ENCODE results near the gene MRFAP1L1. TPM values are rescaled to one million over a fixed set of nuclear protein-coding genes. Genes with fewer than 3 reads are reported as not detected.

The MRFAP1L1 gene
- total and polyA plus RNA-seq, 2 donors (not counting 1 experiment from before 2014, with no cell fraction given), result 12.5 to 57.2 TPM

DNA sequence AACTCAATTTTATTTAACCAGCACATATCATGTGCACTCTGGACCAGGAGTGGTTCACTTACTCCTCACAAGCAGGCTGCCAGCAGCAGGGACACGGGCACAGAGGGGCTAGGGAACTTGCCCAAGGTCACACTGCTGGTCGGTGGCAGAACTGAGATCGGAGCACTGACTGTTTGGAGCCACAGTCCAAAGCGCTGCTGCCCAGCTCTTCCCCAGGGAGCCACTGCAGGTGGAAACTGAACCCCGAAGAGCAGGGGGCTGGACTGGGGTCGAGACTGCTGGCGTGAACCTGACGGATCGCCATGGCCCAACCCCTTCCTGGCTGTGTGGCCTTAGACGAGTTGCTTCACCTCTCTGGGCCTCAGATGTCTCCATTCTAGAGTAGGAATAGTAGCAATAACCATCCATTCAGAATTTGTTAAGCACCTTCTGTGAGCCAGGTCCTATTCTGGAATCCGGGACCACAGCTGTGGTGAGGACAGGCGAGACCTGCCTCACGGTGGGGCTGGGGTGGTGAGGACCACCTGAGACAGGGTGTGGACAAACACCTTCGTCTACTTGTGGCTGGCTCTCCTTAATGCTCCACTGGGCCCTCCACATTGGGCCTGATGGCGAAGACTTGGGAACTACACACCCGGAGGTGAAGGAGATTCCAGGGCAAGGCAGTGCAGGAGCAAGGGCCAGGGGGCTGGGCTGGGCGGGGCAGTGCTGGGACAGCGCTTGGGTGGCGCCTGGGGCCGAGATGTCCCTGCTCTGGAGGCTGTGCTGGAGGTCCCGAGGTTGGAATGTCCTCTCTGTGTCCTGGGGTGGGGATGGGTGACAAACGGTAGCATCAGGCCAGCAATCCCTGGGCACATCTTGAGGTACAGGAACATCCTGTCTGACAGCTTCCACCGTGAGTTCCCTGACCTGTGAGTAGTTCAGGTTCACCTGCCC is 40.9 kb upstream of the MRFAP1L1 start:
- Histone ChIP-seq H4K20me1 (ENCODE audit: control insufficient read depth, insufficient read depth, low read length, poor library complexity, severe bottlenecking) (no peaks in the 10 kb centered on the region), H2AFZ (ENCODE audit: insufficient read depth, low read depth, low read length, poor library complexity, severe bottlenecking) (no peak overlapping the region), H3K27ac (ENCODE audit: low read length in 2 of 2) (no peak overlapping the region), H3K79me2 (ENCODE audit: control insufficient read depth, insufficient read depth, low read length) (no peaks in the 10 kb centered on the region), H3K9me3 (ENCODE audit: control extremely low read depth in 1 of 3, control insufficient read depth in 2 of 3, insufficient read depth in 1 of 3, low read length in 2 of 3) (no peaks in the 10 kb centered on the region), H3K27me3 (replicated peaks in 1 of 4; ENCODE audit: control extremely low read depth in 1 of 4, control insufficient read depth in 3 of 4, insufficient read depth in 4 of 4, low read length in 3 of 4) (no peaks in the 10 kb centered on the region), H3K4me1 (ENCODE audit: control insufficient read depth in 2 of 2, insufficient read depth in 2 of 2, low read length in 2 of 2) (no peaks in the 10 kb centered on the region), H3K36me3 (replicated peaks in 1 of 2; ENCODE audit: control extremely low read depth in 1 of 2, control insufficient read depth in 1 of 2, extremely low read depth in 1 of 2, insufficient read depth in 2 of 2, low read length in 1 of 2) (no peaks in the 10 kb centered on the region), H3K9ac (ENCODE audit: low read length) (no peak overlapping the region), H3K4me2 (replicated peaks; ENCODE audit: low read depth, low read length, poor library complexity, severe bottlenecking) (no peak overlapping the region), H3K4me3 (ENCODE audit: control extremely low read depth in 1 of 5, extremely low read depth in 1 of 5, insufficient read depth in 1 of 5, low read depth in 2 of 5, low read length in 4 of 5) (no peak overlapping the region)
- Mint-ChIP-seq H3K27ac (no peak overlapping the region), H3K9me3 (ENCODE audit: insufficient read depth) (no peaks in the 10 kb centered on the region), H3K4me1 (no peaks in the 10 kb centered on the region), H3K27me3 (peaks cover 6% of the 10 kb centered on the region), H3K4me3 (no peak overlapping the region)
- no peak for ATAC-seq (ENCODE audit: low read depth)
- CTCF ChIA-PET, result no interaction called here
- intact Hi-C loops (cut with micrococcal nuclease), result no loop called here
- TF ChIP-seq EZH2 (IDR thresholded peaks at IDR 0.05; ENCODE audit: borderline replicate concordance, insufficient read depth, low read depth, low read length, poor library complexity, severe bottlenecking), result no peak
- TF ChIP-seq, protein P1, sequence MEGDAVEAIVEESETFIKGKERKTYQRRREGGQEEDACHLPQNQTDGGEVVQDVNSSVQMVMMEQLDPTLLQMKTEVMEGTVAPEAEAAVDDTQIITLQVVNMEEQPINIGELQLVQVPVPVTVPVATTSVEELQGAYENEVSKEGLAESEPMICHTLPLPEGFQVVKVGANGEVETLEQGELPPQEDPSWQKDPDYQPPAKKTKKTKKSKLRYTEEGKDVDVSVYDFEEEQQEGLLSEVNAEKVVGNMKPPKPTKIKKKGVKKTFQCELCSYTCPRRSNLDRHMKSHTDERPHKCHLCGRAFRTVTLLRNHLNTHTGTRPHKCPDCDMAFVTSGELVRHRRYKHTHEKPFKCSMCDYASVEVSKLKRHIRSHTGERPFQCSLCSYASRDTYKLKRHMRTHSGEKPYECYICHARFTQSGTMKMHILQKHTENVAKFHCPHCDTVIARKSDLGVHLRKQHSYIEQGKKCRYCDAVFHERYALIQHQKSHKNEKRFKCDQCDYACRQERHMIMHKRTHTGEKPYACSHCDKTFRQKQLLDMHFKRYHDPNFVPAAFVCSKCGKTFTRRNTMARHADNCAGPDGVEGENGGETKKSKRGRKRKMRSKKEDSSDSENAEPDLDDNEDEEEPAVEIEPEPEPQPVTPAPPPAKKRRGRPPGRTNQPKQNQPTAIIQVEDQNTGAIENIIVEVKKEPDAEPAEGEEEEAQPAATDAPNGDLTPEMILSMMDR (IDR thresholded peaks at IDR 0.05), result no peak
- POLR2A ChIA-PET, result no interaction called here
- WGBS (ENCODE audit: insufficient coverage), result 93% methylated on average over 23 of the region's 23 CpGs
- DNase-seq, result no peak
